ENCODE data around the gene MCM7. TPM values are rescaled to one million over a fixed set of nuclear protein-coding genes. Genes with fewer than 3 reads are reported as not detected.

The MCM7 gene
- total and polyA plus RNA-seq, 2 donors, result 44.6 to 62.5 TPM

DNA sequence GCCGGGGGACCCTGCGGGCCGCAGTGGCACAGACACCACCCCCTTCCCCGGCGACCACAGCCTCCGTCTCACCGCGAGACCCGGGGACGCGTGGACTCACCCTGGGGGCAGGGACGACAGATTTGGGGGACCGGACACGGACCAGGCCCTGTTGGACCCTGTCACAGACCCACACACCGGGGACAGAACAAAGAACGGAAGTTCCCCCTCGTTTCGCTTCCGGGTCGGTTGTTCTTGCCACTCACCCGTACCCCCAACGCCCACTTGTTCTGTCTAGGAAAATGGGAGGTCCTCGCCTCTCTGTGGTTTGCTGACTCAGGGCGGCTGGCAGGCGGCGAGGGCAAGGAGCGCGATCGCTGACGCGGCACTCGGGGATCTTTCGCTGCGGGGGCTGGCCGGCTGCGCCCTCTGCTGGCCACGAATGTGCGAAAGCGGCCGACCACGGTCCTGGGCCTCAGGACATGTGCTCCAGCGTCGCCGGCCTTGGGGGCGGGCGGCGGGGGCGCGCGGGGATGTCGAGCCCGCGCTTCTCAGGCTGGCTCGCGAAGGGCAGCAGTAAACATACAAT is 19.6 kb downstream of the MCM7 start, which contains the start of gene ZNF3:
Gene ZNF3, minus strand, starts transcription at position 189 of the 568 bp plus-strand sequence. CDS start 4,366 bp downstream, outside the sequence.
- Histone ChIP-seq H3K27ac (ENCODE audit: low read depth) (peak within 1 kb of the TSS; percentile 78), H3K4me1 (ENCODE audit: insufficient read depth) (peaks cover 1% of the 10 kb centered on the region), H3K36me3 (ENCODE audit: insufficient read depth) (no peaks in the 10 kb centered on the region), H3K4me3 (ENCODE audit: low read depth, low read length) (peak within 1 kb of the TSS; percentile 65)
- DNase-seq (ENCODE audit: extremely low spot score), result peak; percentile 98
- under 1% methylated on average over 55 of the region's 55 CpGs for WGBS

GRCh38 chr7:100080907-100081534 is 20.2 kb downstream of the MCM7 start:
- H3K27ac ChIP-seq (ENCODE audit: low read depth), result peak overlapping the region; percentile 78
- peak overlapping the region; percentile 65 for H3K4me3 ChIP-seq (ENCODE audit: low read depth, low read length)
- H3K36me3 ChIP-seq (ENCODE audit: insufficient read depth), result no peaks in the 10 kb centered on the region
- WGBS, result under 1% methylated on average over 34 of the region's 34 CpGs
- H3K4me1 ChIP-seq (ENCODE audit: insufficient read depth), result peaks cover 1% of the 10 kb centered on the region
- no peak for DNase-seq (ENCODE audit: extremely low spot score)

- Histone ChIP-seq H3K4me1 (ENCODE audit: insufficient read depth) (peaks cover 1% of the 10 kb centered on the region), H3K36me3 (ENCODE audit: insufficient read depth) (peaks cover 8% of the 10 kb centered on the region), H3K4me3 (ENCODE audit: low read depth, low read length) (no peak overlapping the region), H3K27ac (ENCODE audit: low read depth) (no peak overlapping the region)
- 77% methylated on average over 7 of the region's 7 CpGs for WGBS
- no peak for DNase-seq (ENCODE audit: extremely low spot score)
These were observed 22.1 kb downstream of the MCM7 start for GRCh38 chr7:100079024-100079560.

DNA sequence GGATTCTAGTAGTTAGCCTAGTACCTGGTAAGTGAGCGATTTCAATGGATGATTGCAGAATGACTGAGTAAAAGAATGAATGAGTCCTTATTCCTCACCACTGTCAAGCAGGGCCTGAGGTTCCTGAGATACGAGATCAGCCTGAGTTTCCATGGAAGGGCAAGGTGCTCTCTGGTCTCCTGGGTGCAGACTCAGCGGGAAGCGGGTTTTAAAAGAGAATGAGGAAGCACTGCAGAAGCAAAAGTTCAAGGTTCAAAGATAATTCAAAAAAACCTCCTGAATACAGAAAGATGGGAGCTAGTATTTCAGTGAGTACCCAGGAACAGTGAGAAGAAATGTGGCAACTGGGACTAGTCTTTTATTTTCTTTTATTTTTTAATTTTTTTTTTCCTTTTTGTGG is 24.0 kb downstream of the MCM7 start:
- peaks cover 14% of the 10 kb centered on the region for H3K36me3 ChIP-seq (ENCODE audit: insufficient read depth)
- no peak for DNase-seq (ENCODE audit: extremely low spot score)
- 93% methylated on average over 4 of the region's 4 CpGs for WGBS

DNA sequence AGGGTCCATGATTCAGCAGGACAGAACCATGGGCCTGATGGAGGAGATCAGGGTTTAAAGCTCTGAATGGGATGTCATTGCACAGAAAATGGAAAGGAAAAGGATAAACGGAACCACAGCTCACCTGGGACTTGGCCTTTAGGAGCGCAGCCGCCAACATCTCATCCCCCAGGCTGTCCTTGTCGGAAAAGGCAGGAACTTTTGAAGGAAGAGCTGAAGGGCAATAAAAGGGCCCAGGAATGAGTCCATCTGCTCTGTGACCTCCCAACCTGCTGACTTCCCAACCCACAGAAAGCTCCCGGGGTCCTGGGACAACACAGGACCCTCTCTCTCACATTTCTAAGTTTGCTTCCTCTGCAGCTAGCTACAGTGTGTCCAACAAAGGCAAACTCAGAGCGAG is 25.8 kb downstream of the MCM7 start:
- no peak for DNase-seq (ENCODE audit: extremely low spot score)
- H3K4me3 ChIP-seq (ENCODE audit: low read depth, low read length), result no peak overlapping the region
- peaks cover 1% of the 10 kb centered on the region for H3K4me1 ChIP-seq (ENCODE audit: insufficient read depth)
- whole genome bisulfite sequencing, result 95% methylated on average over 6 of the region's 6 CpGs
- H3K27ac ChIP-seq (ENCODE audit: low read depth), result no peak overlapping the region
- H3K36me3 ChIP-seq (ENCODE audit: insufficient read depth), result peaks cover 21% of the 10 kb centered on the region

More for the DNA sequence above, 24.0 kb downstream of the MCM7 start:
- Histone ChIP-seq H3K27ac (ENCODE audit: low read depth) (no peak overlapping the region), H3K4me3 (ENCODE audit: low read depth, low read length) (no peak overlapping the region), H3K4me1 (ENCODE audit: insufficient read depth) (peaks cover 1% of the 10 kb centered on the region)

GRCh38 chr7:100074841-100075240 is 26.4 kb downstream of the MCM7 start:
- no peak overlapping the region for H3K27ac ChIP-seq (ENCODE audit: low read depth)
- H3K36me3 ChIP-seq (ENCODE audit: insufficient read depth), result peaks cover 21% of the 10 kb centered on the region
- peaks cover 1% of the 10 kb centered on the region for H3K4me1 ChIP-seq (ENCODE audit: insufficient read depth)
- no peak overlapping the region for H3K4me3 ChIP-seq (ENCODE audit: low read depth, low read length)
- WGBS, result 96% methylated on average over 7 of the region's 7 CpGs
- no peak for DNase-seq (ENCODE audit: extremely low spot score)

DNA sequence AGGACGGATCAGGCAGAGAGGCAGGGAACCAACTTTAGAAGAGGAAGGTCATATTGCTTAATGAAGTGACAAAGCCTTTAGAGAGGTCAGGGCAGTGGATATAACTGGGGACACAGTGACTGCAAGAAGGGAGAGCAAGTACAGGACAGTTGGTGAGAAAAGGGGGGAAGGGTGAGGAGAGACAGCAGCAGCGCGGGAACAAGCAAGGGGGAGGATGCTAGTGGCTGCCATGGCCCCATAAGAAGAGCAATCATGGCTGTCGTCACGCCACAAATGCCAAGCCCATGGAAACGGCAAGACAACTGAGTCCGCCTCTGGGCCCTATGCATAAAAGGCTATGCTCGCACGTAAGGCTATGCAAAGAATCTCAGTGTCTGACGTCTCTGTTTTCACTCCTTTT is 28.7 kb downstream of the MCM7 start:
- 98% methylated on average over 10 of the region's 10 CpGs for WGBS
- peaks cover 21% of the 10 kb centered on the region for H3K36me3 ChIP-seq (ENCODE audit: insufficient read depth)
- no peak for DNase-seq (ENCODE audit: extremely low spot score)
- no peak overlapping the region for H3K4me3 ChIP-seq (ENCODE audit: low read depth, low read length)
- no peak overlapping the region for H3K27ac ChIP-seq (ENCODE audit: low read depth)
- no peaks in the 10 kb centered on the region for H3K4me1 ChIP-seq (ENCODE audit: insufficient read depth)

- H3K27ac ChIP-seq (ENCODE audit: low read depth), result no peak overlapping the region
- WGBS, result 99% methylated on average over 11 of the region's 11 CpGs
- H3K4me3 ChIP-seq (ENCODE audit: low read depth, low read length), result no peak overlapping the region
- H3K4me1 ChIP-seq (ENCODE audit: insufficient read depth), result no peaks in the 10 kb centered on the region
- H3K36me3 ChIP-seq (ENCODE audit: insufficient read depth), result peaks cover 21% of the 10 kb centered on the region
- no peak for DNase-seq (ENCODE audit: extremely low spot score)
These were observed 30.0 kb downstream of the MCM7 start for GRCh38 chr7:100071018-100071723.

- Histone ChIP-seq H3K36me3 (ENCODE audit: insufficient read depth) (peaks cover 14% of the 10 kb centered on the region), H3K4me1 (ENCODE audit: insufficient read depth) (peaks cover 2% of the 10 kb centered on the region), H3K27ac (ENCODE audit: low read depth) (no peak overlapping the region), H3K4me3 (ENCODE audit: low read depth, low read length) (no peak overlapping the region)
- DNase-seq (ENCODE audit: extremely low spot score), result no peak
- 97% methylated on average over 5 of the region's 5 CpGs for WGBS
These were observed 31.2 kb downstream of the MCM7 start for GRCh38 chr7:100069991-100070390.

DNA sequence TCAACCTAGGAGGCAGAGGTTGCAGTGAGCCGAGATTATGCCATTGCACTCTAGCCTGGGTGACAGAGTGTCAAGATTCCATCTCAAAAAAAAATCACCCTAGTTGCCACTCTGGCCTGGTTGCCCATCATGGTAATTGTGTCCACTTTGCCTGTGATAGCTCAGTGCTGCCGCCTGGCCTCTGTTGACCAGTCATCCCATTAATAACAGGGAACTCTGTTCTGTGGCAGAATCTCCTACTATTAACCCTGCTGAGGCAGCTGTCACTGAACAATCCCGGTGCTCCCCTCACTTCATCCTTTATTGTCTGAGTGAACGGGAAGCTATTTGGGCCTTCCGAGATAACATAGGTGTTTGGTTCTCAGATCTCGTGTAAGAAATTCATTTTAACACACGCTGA is 34.2 kb downstream of the MCM7 start:
- peaks cover 8% of the 10 kb centered on the region for H3K36me3 ChIP-seq (ENCODE audit: insufficient read depth)
- WGBS, result 90% methylated on average over 7 of the region's 7 CpGs
- no peak overlapping the region for H3K27ac ChIP-seq (ENCODE audit: low read depth)

DNA sequence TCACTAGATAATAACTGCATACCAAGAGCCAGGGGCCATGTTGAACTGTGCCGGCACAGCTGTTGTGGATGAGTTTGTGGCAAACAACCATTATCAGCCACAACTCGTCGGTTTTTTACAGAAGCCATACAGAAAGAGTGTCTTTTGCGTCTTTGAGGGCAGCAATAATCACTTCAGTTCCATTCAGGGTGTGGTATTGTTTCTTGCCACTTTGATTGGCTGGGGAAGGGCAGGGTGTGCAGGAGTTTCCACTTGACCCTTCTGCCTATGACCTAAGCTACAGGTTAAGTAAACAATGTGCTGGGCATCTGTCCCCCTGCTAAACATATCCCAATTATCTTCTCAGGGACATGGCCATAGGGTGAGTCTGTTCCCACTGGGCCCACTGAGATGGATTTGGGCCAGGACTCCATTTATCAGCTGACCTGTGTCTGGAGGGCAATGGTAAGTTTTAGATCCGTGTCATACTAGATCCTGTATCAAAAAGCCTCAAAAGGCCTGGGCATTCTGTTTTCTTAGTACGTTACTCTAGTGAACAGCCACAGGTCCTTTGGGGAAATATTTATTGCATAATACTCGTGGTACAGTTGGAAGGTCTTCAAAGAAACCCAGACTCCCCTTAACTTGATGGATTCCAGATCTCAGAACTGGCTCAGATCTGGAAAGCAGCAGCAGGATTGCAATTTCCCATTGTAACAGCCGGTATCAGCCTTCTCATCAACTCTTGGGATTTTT is 35.6 kb downstream of the MCM7 start:
- H3K4me3 ChIP-seq (ENCODE audit: low read depth, low read length), result no peak overlapping the region
- H3K36me3 ChIP-seq (ENCODE audit: insufficient read depth), result peaks cover 3% of the 10 kb centered on the region
- no peak overlapping the region for H3K27ac ChIP-seq (ENCODE audit: low read depth)
- H3K4me1 ChIP-seq (ENCODE audit: insufficient read depth), result peaks cover 2% of the 10 kb centered on the region
- DNase-seq (ENCODE audit: extremely low spot score), result no peak
- 27% methylated on average over 8 of the region's 8 CpGs for WGBS

More for the DNA sequence above, 34.2 kb downstream of the MCM7 start:
- Histone ChIP-seq H3K4me1 (ENCODE audit: insufficient read depth) (peaks cover 2% of the 10 kb centered on the region), H3K4me3 (ENCODE audit: low read depth, low read length) (no peak overlapping the region)
- DNase-seq (ENCODE audit: extremely low spot score), result no peak

DNA sequence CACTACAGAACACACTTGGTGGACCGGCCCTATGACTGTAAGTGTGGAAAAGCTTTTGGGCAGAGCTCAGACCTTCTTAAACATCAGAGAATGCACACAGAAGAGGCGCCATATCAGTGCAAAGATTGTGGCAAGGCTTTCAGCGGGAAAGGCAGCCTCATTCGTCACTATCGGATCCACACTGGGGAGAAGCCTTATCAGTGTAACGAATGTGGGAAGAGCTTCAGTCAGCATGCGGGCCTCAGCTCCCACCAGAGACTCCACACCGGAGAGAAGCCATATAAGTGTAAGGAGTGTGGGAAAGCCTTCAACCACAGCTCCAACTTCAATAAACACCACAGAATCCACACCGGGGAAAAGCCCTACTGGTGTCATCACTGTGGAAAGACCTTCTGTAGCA is 37.0 kb downstream of the MCM7 start:
- Histone ChIP-seq H3K4me3 (ENCODE audit: low read depth, low read length) (no peak overlapping the region), H3K36me3 (ENCODE audit: insufficient read depth) (peaks cover 3% of the 10 kb centered on the region), H3K4me1 (ENCODE audit: insufficient read depth) (peaks cover 2% of the 10 kb centered on the region), H3K27ac (ENCODE audit: low read depth) (no peak overlapping the region)
- no peak for DNase-seq (ENCODE audit: extremely low spot score)
- WGBS, result 95% methylated on average over 9 of the region's 9 CpGs

DNA sequence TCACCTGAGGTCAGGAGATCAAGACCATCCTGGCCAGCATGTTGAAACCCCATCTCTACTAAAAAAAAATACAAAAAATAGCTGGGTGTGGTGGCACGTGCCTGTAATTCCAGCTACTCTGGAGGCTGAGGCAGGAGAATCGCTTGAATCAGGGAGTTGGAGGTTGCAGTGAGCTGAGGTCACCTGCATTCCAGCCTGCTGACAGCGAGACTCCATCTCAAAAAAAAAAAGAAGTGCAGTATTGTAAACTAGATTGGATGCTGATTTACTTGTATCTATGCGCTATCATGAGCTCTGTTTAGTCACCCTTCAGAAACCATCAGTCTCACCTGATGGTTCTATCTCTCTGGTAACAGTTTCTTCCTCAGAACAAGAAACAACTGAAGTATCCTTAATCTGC is 37.8 kb downstream of the MCM7 start:
- H3K36me3 ChIP-seq (ENCODE audit: insufficient read depth), result peaks cover 3% of the 10 kb centered on the region
- H3K27ac ChIP-seq (ENCODE audit: low read depth), result no peak overlapping the region
- no peak for DNase-seq (ENCODE audit: extremely low spot score)
- H3K4me1 ChIP-seq (ENCODE audit: insufficient read depth), result peaks cover 2% of the 10 kb centered on the region
- H3K4me3 ChIP-seq (ENCODE audit: low read depth, low read length), result no peak overlapping the region
- WGBS, result 94% methylated on average over 4 of the region's 4 CpGs
